ENCODE data around the gene POLD3.

POLD3 gene

GRCh38 chr11:74691755-74692154 lies 99.4 kb downstream of the POLD3 start:
- no peak for DNase-seq

Measured in fibroblast of skin of scalp (primary cell).